Panc1 (cell line): Measurements from ENCODE around the gene APOL2. TPM values are rescaled to one million over a fixed set of nuclear protein-coding genes. Genes with fewer than 3 reads are reported as not detected.

Experiments
- ATAC-seq: fragments of 200-7000 bp; cut with Tn5 transposase; 2 replicates; pipeline ENCODE4 v1.9.1; 2020; ENCODE audit warnings: mild to moderate bottlenecking, moderate library complexity
- BruUV-seq: library from RNA; stranded (reverse); fragments of 400-500 nt; replicated peaks from 2 replicates; lab custom pipeline; 2021; lab: Mats Ljungman, UMichigan
- CTCF ChIA-PET: fragments of 300-600 bp; sonication (Branson Sonifier 250); formaldehyde crosslinking; loops from one replicate; lab custom pipeline; 2022; ENCODE audit warnings: antibody characterized with exemption; lab: Charles Lee
- POLR2A ChIA-PET: fragments of 300-600 bp; sonication (Branson Sonifier 250); formaldehyde crosslinking; loops from one replicate; lab custom pipeline; 2022; ENCODE audit warnings: antibody characterized with exemption; lab: Charles Lee
- DNase-seq: peaks from one replicate; pipeline ENCODE4 v3.0.0-alpha.2; 2010; ENCODE audit warnings: low read depth, low spot score
- H3K27ac ChIP-seq: 2 replicates; pipeline ENCODE4 v1.5.1; 2011; ENCODE audit warnings: mild to moderate bottlenecking, low read length, inconsistent platforms
- H3K27me3 ChIP-seq: fragments of 200-500 bp; sonication (Bioruptor generic); 2 replicates; pipeline ENCODE4 v1.6.0; 2014; ENCODE audit warnings: low read length, inconsistent platforms; ENCODE audit not compliant: control insufficient read depth, insufficient read depth
- H3K36me3 ChIP-seq: fragments of 200-500 bp; sonication (Bioruptor generic); 2 replicates; pipeline ENCODE4 v1.5.1; 2014; ENCODE audit warnings: inconsistent platforms, mild to moderate bottlenecking, low read length, moderate library complexity; ENCODE audit not compliant: control insufficient read depth, insufficient read depth
- H3K4me1 ChIP-seq: 2 replicates; pipeline ENCODE4 v1.5.1; 2011; ENCODE audit warnings: inconsistent platforms, mild to moderate bottlenecking, low read length, moderate library complexity; ENCODE audit not compliant: control insufficient read depth, insufficient read depth
- H3K4me3 ChIP-seq, 2 experiments: 2 replicates each; pipeline ENCODE4 v1.5.1; 2011 to 2012; ENCODE audit warnings: low read depth in 2 of 2, low read length in 2 of 2, mild to moderate bottlenecking in 2 of 2, inconsistent platforms in 1 of 2, moderate library complexity in 1 of 2
- H3K9me3 ChIP-seq: fragments of 200-500 bp; sonication (Bioruptor generic); 2 replicates; pipeline ENCODE4 v1.5.1; 2014; ENCODE audit warnings: low read depth, mild to moderate bottlenecking, inconsistent platforms, low read length, moderate library complexity; ENCODE audit not compliant: control insufficient read depth, insufficient read depth
- CTCF ChIP-seq: fragments of 450-650 bp; IDR thresholded peaks from 2 replicates; pipeline ENCODE4 v1.5.1; 2017; ENCODE audit warnings: mild to moderate bottlenecking
- POLR2AphosphoS5 ChIP-seq: IDR thresholded peaks from 2 replicates; pipeline ENCODE4 v1.6.1; 2012; ENCODE audit warnings: mild to moderate bottlenecking, low read depth, low read length, moderate library complexity
- REST ChIP-seq, 2 experiments: IDR thresholded peaks; 2 replicates each; pipeline ENCODE4 v1.6.1; 2011 to 2012; ENCODE audit warnings: low read depth in 2 of 2, control low read depth in 1 of 2, low read length in 1 of 2, mild to moderate bottlenecking in 1 of 2, moderate library complexity in 1 of 2; ENCODE audit not compliant: insufficient read depth in 1 of 2
- SIN3A ChIP-seq: IDR thresholded peaks from 2 replicates; pipeline ENCODE4 v1.6.1; 2012; ENCODE audit warnings: low read depth, mild to moderate bottlenecking, low read length, moderate library complexity, borderline replicate concordance; ENCODE audit not compliant: insufficient read depth
- TCF7L2 ChIP-seq: IDR thresholded peaks from 2 replicates; pipeline ENCODE4 v1.6.1; 2011; ENCODE audit warnings: mild to moderate bottlenecking, low read depth, low read length, inconsistent platforms
- in situ Hi-C: cut with HindIII; loops from 2 replicates; pipeline ENCODE4 v1.10.0; 2016; ENCODE audit warnings: low sequenced_read_pairs, low pct_unique_long_range_greater_than_20kb
- intact Hi-C: fragments of 100-400 bp; cut with micrococcal nuclease; formaldehyde crosslinking; loops from one replicate; pipeline ENCODE4 v1.10.0; 2022; ENCODE audit not compliant: unreplicated experiment
- total RNA-seq: library from RNA; stranded (reverse); gene quantifications from one replicate; pipeline ENCODE4 v1.2.1, GENCODE V29; 2021; ENCODE audit not compliant: unreplicated experiment

Gene APOL2
- total RNA-seq, 1 experiment from 2014 or later, result 34.4 TPM

- DNase-seq (no peak), ATAC-seq (no peak)
- Histone ChIP-seq H3K4me1 (no peaks in the 10 kb centered on the region), H3K36me3 (no peaks in the 10 kb centered on the region), H3K4me3 (no peak overlapping the region), H3K27me3 (no peaks in the 10 kb centered on the region), H3K9me3 (no peaks in the 10 kb centered on the region), H3K27ac (no peak overlapping the region)
- intact Hi-C loops, result no loop called here
- TF ChIP-seq POLR2AphosphoS5 (no peak), REST (IDR thresholded peaks at IDR 0.05; ENCODE audit: insufficient read depth in 1 of 2, low read depth in 2 of 2, low read length in 1 of 2) (no peak), TCF7L2 (no peak), CTCF (no peak), SIN3A (no peak)
- BruUV-seq, result no TSS peak
- CTCF ChIA-PET, result no interaction called here
- POLR2A ChIA-PET, result no interaction called here
- in situ Hi-C loops, result no loop called here
Measured at GRCh38 chr22:36258701-36259614, 19.6 kb upstream of the APOL2 start.

- intact Hi-C loops, result no loop called here
- BruUV-seq, result no TSS peak
- H3K4me1 ChIP-seq, result peaks cover 3% of the 10 kb centered on the region; the same call in 1 of the 2 replicates
- DNase-seq, result no peak
- no peaks in the 10 kb centered on the region for H3K36me3 ChIP-seq
- ChIA-PET CTCF (no interaction called here), POLR2A (no interaction called here)
- no peak for TF ChIP-seq REST (IDR thresholded peaks at IDR 0.05; ENCODE audit: insufficient read depth in 1 of 2, low read depth in 2 of 2, low read length in 1 of 2)
- no peak for TF ChIP-seq POLR2AphosphoS5
- no peak for TF ChIP-seq TCF7L2
- TF ChIP-seq CTCF, result no peak
- TF ChIP-seq SIN3A, result no peak
- no peaks in the 10 kb centered on the region for H3K27me3 ChIP-seq
- in situ Hi-C loops, result no loop called here
- H3K27ac ChIP-seq, result no peak overlapping the region
- ATAC-seq, result no peak
- H3K4me3 ChIP-seq, result no peak overlapping the region
- no peaks in the 10 kb centered on the region for H3K9me3 ChIP-seq
Measured at GRCh38 chr22:36257948-36258670, 18.8 kb upstream of the APOL2 start.
